HEK293 (cell line): ENCODE results near the gene HBP1.

Experiments used
- BCL11B ChIP-seq: fragments of 450-650 bp; formaldehyde crosslinking; IDR thresholded peaks from 2 replicates; pipeline ENCODE4 v1.5.1; 2016; ENCODE audit warnings: low read depth, missing biosample characterization, missing genetic modification characterization
- IKZF3 ChIP-seq: fragments of 450-650 bp; IDR thresholded peaks from 2 replicates; pipeline ENCODE4 v1.5.0; 2018; ENCODE audit warnings: missing biosample characterization, mild to moderate bottlenecking, missing genetic modification characterization, moderate library complexity
- KLF9 ChIP-seq: fragments of 450-650 bp; formaldehyde crosslinking; IDR thresholded peaks from 2 replicates; pipeline ENCODE4 v1.5.1; 2016; ENCODE audit warnings: missing biosample characterization, missing genetic modification characterization, low read depth
- PATZ1 ChIP-seq: fragments of 450-650 bp; formaldehyde crosslinking; IDR thresholded peaks from 2 replicates; pipeline ENCODE4 v1.5.1; 2016; ENCODE audit warnings: missing biosample characterization, missing genetic modification characterization
- PRDM10 ChIP-seq: fragments of 450-650 bp; formaldehyde crosslinking; IDR thresholded peaks from 2 replicates; pipeline ENCODE4 v1.5.1; 2016; ENCODE audit warnings: missing biosample characterization, missing genetic modification characterization
- PRDM6 ChIP-seq: fragments of 450-650 bp; formaldehyde crosslinking; IDR thresholded peaks from 2 replicates; pipeline ENCODE4 v1.5.1; 2017; ENCODE audit warnings: missing biosample characterization, missing genetic modification characterization
- YY1 ChIP-seq: fragments of 450-650 bp; formaldehyde crosslinking; IDR thresholded peaks from 2 replicates; pipeline ENCODE4 v1.5.1; 2018; ENCODE audit warnings: missing biosample characterization, missing genetic modification characterization
- ZBTB10 ChIP-seq: fragments of 450-650 bp; formaldehyde crosslinking; IDR thresholded peaks from 2 replicates; pipeline ENCODE4 v1.5.1; 2016; ENCODE audit warnings: missing biosample characterization, missing genetic modification characterization
- ZBTB6 ChIP-seq: fragments of 450-650 bp; formaldehyde crosslinking; IDR thresholded peaks from 2 replicates; pipeline ENCODE4 v1.5.1; 2017; ENCODE audit warnings: missing biosample characterization, missing genetic modification characterization
- ZFP3 ChIP-seq: fragments of 450-650 bp; formaldehyde crosslinking; IDR thresholded peaks from 2 replicates; pipeline ENCODE4 v1.5.1; 2016; ENCODE audit warnings: low read depth, missing biosample characterization, missing genetic modification characterization
- ZFP37 ChIP-seq: fragments of 450-650 bp; formaldehyde crosslinking; IDR thresholded peaks from 2 replicates; pipeline ENCODE4 v1.5.1; 2016; ENCODE audit warnings: missing biosample characterization, missing genetic modification characterization
- ZFP69B ChIP-seq: fragments of 450-650 bp; formaldehyde crosslinking; IDR thresholded peaks from 2 replicates; pipeline ENCODE4 v1.5.1; 2016; ENCODE audit warnings: missing biosample characterization, missing genetic modification characterization
- ZNF335 ChIP-seq: fragments of 450-650 bp; formaldehyde crosslinking; conservative IDR thresholded peaks from 2 replicates; pipeline ENCODE4 v1.5.1; 2016; ENCODE audit warnings: missing biosample characterization, missing genetic modification characterization
- ZNF366 ChIP-seq: fragments of 450-650 bp; formaldehyde crosslinking; conservative IDR thresholded peaks from 2 replicates; pipeline ENCODE4 v1.5.1; 2016; ENCODE audit warnings: missing biosample characterization, missing genetic modification characterization
- ZNF518A ChIP-seq: fragments of 450-650 bp; formaldehyde crosslinking; conservative IDR thresholded peaks from 2 replicates; pipeline ENCODE4 v1.5.1; 2016; ENCODE audit warnings: low read depth, missing biosample characterization, missing genetic modification characterization
- ZNF530 ChIP-seq: fragments of 450-650 bp; formaldehyde crosslinking; IDR thresholded peaks from 2 replicates; pipeline ENCODE4 v1.5.1; 2016; ENCODE audit warnings: low read depth, missing biosample characterization, missing genetic modification characterization
- ZNF658 ChIP-seq: fragments of 450-650 bp; formaldehyde crosslinking; IDR thresholded peaks from 2 replicates; pipeline ENCODE4; 2016; ENCODE audit warnings: missing biosample characterization, missing genetic modification characterization
- ZNF660 ChIP-seq: fragments of 450-650 bp; IDR thresholded peaks from 2 replicates; pipeline ENCODE4 v1.5.1; 2018; ENCODE audit warnings: missing biosample characterization, mild to moderate bottlenecking, missing genetic modification characterization
- TF ChIP-seq, protein P1 (sequence below): fragments of 450-650 bp; formaldehyde crosslinking; IDR thresholded peaks from 2 replicates; pipeline ENCODE4 v1.5.1; 2017; ENCODE audit warnings: missing biosample characterization, missing genetic modification characterization

HBP1 gene

GRCh38 chr7:107167483-107168232, 1.1 kb upstream of the HBP1 start (continued):
- TF ChIP-seq PRDM6 (tag by site-specific recombination) (peak; percentile 85), PRDM10 (tag by site-specific recombination) (peak; percentile 63), ZBTB10 (tag by site-specific recombination) (peak; percentile 86), ZNF660 (peak; percentile 49; the same call in 1 of the 2 replicates), ZNF658 (tag by site-specific recombination) (no peak), ZFP69B (peak; percentile 91), KLF9 (tag by site-specific recombination) (peak; percentile 77), ZNF335 (peak; percentile 90), BCL11B (no peak), ZFP3 (tag by site-specific recombination) (no peak), ZNF530 (tag by site-specific recombination) (no peak), PATZ1 (tag by site-specific recombination) (peak; percentile 97; the same call in 1 of the 2 replicates), ZFP37 (peak; percentile 92), YY1 (peak; percentile 69), IKZF3 (tag by site-specific recombination) (peak; percentile 32; the same call in 1 of the 2 replicates), ZNF518A (tag by site-specific recombination) (no peak; the same call in none of the 2 replicates), ZBTB6 (tag by site-specific recombination) (no peak; the same call in 1 of the 2 replicates), ZNF366 (peak; percentile 25; the same call in 1 of the 2 replicates)
- TF ChIP-seq, protein P1, sequence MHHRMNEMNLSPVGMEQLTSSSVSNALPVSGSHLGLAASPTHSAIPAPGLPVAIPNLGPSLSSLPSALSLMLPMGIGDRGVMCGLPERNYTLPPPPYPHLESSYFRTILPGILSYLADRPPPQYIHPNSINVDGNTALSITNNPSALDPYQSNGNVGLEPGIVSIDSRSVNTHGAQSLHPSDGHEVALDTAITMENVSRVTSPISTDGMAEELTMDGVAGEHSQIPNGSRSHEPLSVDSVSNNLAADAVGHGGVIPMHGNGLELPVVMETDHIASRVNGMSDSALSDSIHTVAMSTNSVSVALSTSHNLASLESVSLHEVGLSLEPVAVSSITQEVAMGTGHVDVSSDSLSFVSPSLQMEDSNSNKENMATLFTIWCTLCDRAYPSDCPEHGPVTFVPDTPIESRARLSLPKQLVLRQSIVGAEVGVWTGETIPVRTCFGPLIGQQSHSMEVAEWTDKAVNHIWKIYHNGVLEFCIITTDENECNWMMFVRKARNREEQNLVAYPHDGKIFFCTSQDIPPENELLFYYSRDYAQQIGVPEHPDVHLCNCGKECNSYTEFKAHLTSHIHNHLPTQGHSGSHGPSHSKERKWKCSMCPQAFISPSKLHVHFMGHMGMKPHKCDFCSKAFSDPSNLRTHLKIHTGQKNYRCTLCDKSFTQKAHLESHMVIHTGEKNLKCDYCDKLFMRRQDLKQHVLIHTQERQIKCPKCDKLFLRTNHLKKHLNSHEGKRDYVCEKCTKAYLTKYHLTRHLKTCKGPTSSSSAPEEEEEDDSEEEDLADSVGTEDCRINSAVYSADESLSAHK, result peak; percentile 88
